H1 (cell line): Measurements from ENCODE around the gene ALDH3B1. TPM values are rescaled to one million over a fixed set of nuclear protein-coding genes. Genes with fewer than 3 reads are reported as not detected.

Experiments
- CHD1 ChIP-seq: IDR thresholded peaks from 2 replicates; pipeline ENCODE4 v1.6.1; 2012; ENCODE audit warnings: low read depth, low read length, improper control_type of control experiment
- polyA plus RNA-seq, 7 experiments: library from polyadenylated mRNA; depleted of rRNA in 3 of 7; stranded (reverse) in 5 of 7; unstranded in 2 of 7; fragments of >200 nt in 5 of 7; fragments of 200-250 nt in 2 of 7; gene quantifications; 1 replicate in 5 of 7; 2 replicates in 1 of 7; 4 replicates in 1 of 7; pipeline versions ENCODE4 v1.2.1 to v1.2.3, GENCODE V29; 2011 to 2013; ENCODE audit warnings: missing spikeins in 2 of 7, mixed read lengths in 2 of 7
- total RNA-seq: library from RNA; stranded (reverse); fragmentation: NEBNext Ultra II Directional; extraction: Animal tissue kit (Norgen Biotek cat#: 25700); gene quantifications from 2 replicates; pipeline ENCODE4 v1.2.1, GENCODE V29; 2021

The ALDH3B1 gene
- total and polyA plus RNA-seq, 2 of the 8 experiments (the other 6 are each of a cell fraction or from before 2014, with no cell fraction given) = 0.32 to 0.47 TPM

GRCh38 chr11:68044145-68044813 is 34.2 kb downstream of the ALDH3B1 start (continued):
- TF ChIP-seq CHD1 = no peak
